Activated CD4-positive, alpha-beta T cell treated with anti-CD3 and anti-CD28 coated beads, Interleukin-2, amount 50 U/mL, for 16 hours (primary cell): Measurements from ENCODE around the gene CHD2.

Experiments
- DNase-seq: peaks from one replicate; pipeline ENCODE4 v3.0.0-alpha.2; 2020

CHD2 gene

GRCh38 chr15:92963794-92964193, 63.7 kb downstream of the CHD2 start:
- DNase-seq, result no peak

DNA sequence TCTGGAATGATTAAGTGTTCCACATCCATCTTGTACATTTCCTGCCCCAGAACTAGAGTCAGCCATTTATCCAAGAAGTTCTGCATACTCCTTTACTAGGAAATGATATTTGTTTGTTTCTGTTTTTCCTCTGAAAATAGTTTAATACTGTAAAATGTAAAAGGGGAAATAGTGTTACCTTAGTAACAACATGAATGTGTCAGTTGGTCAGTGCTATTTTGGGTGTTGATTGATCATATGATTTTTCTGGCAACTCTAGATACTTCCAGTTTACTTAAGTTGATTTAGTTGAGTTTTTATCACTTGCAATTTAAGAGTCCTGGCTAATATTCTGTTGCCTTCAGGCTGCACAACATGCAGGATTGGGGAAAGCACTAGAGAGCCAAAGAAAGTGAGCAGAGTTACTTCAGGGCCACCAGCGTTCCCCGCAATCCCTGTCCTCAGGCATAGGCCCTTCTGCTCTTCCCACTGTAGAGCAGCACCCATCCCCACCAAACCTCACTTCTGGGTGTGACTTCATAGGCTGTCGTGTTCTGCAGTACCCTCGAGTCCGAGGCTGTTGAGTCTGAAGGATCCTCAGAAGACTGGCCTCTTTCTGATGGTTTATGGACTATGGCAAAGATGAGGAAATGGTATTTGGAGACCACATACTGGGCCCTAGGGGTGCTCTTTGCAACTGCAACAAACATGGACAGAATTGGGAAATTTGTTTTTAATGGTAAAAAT, 69.0 kb downstream of the CHD2 start:
- no peak for DNase-seq

- no peak for DNase-seq
Measured at GRCh38 chr15:92970656-92971055, 70.5 kb downstream of the CHD2 start.

DNA sequence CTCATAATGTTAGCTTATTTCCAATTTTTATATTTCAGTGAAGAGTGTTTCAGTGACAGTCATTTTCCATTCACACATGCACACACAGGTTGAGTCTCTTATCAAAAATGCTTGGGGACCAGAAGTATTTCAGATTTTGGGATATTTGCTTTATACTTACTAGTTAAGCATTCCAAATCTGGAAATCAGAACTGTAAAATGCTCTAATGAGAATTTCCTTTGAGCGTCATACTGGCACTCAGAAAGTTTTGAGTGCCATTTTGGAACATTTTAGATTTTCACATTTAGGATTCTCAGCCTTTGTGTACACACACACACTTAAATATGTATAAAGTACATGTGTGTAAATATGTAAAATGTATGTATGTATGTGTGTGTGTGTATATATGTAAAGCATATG, 71.0 kb downstream of the CHD2 start:
- DNase-seq, result no peak

- DNase-seq, result no peak
Measured at GRCh38 chr15:92971713-92972112, 71.6 kb downstream of the CHD2 start.

DNA sequence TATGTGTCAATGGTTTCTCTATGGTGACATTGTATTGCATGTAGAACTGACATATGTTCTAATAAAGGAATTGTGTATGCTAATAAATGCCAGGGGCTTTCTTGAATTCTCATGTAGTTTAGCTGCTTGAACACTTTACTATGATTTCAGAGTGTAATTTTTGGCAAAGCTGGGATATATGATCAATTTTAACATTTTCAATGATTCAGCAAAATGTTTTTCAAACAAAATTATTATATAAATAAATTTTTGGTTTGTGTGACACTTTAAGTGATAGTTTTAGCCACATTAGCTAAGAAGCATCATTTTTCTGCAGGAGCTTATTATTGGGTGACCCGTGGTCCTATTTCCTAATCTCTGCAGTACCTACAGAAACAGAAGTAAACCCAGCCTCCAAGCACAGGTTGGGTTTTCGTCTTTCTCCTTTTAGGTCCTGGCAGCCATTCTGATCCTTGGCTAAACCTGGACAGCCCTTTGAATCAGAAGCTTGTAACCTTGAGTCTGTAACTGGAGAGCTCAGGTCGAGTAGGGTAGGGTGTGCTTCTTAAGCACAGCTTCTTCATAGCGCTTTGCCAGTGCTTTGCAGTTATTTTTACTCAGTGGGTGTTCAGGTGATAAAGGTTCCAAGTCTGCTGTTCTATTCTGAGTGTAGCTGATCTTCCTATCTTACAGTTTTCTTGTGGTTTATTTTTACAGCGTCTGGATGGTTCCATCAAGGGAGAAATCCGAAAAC, 74.2 kb downstream of the CHD2 start:
- DNase-seq, result no peak

- no peak for DNase-seq
Measured at GRCh38 chr15:92979011-92979701, 79.0 kb downstream of the CHD2 start.

DNA sequence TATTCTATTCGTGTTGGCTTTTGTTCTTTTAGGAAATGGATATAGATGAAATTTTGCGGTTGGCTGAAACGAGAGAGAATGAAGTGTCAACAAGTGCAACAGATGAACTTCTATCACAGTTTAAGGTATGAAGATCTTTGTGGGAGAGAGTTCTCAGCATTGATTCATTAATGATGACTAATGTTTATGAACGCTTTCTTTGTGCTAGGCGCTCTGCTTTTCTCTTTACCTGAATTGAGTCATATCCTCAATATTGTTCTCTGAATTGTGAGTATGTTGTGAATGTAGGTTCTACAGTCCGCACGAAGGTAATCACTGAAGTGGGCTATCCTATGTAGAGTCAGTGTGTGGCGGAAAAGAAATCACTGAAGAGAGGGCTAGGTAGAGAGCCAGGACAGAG, 81.2 kb downstream of the CHD2 start:
- peak; percentile 25 for DNase-seq

DNA sequence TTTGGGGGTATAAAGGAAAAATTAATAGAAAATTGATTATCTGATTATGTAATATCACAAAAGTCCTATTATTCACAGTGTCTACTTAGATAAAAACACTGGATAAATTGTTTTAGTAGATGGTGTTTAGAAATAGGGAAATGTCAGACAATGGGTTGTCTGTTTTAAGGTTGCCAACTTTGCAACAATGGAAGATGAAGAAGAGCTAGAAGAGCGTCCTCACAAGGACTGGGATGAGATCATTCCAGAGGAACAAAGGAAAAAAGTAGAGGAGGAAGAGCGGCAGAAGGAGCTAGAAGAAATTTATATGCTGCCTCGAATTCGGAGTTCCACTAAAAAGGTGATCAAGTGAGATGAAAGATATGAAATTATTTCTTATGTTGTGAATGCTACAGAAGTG, 84.0 kb downstream of the CHD2 start:
- no peak for DNase-seq

DNA sequence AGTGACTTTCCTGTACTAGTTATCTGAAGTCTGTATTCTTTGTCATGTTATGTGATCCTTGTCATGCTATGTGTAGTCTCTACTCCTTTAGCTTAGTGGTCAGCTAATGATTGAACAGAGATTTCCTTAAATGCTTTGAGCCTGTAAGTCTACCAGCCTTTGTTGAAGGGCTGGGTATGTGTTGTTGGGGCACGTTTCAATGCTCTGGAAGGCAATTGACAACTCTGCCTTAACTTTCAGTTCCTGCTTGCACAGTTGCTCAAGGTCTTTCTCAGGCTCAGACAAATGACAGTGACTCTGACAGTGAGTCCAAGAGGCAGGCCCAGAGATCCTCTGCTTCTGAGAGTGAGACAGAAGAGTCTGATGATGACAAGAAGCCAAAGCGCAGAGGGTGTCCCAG, 89.3 kb downstream of the CHD2 start:
- DNase-seq, result no peak

DNA sequence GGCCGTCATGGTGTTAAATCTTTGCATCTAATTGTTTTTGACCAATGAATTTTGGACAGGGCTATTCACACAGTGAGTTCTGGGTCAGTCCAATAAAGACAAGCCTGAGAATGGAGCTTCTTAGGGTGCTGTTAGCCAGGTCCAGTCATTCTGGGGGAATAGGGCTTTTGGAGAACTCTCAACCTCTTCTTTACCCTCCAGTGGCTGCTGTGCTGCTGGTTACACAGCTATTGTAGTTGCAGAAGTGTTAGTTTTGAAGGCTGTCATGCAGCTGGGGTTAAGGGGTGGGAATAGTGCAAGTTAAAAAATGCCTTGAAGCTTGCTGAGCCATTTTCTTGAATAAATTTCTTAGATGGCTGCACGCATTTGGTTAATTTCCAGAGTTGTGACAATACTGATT, 89.9 kb downstream of the CHD2 start:
- DNase-seq, result no peak

- DNase-seq, result no peak
Measured at GRCh38 chr15:92992720-92993119, 92.6 kb downstream of the CHD2 start.

GRCh38 chr15:92997821-92998220, 97.7 kb downstream of the CHD2 start:
- DNase-seq, result no peak

DNA sequence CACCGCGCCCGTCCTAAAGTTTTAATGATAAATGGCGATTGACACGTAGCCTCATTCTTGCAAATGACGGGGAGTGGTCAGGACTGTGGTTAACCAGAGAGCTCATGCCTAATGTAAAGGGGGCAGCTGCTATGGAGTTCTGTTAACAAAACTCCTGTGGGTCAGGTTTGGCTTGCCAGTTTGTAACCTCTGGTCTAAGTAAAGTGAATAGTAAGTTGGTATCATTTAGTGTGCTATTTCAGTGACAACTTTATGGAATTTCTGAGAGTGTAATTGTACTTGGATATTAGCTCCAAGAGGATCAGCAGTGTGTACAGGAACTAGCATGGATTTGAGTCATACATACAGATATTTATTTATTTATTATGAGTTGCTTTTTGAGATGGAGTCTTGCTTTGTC, 101.0 kb downstream of the CHD2 start:
- DNase-seq, result no peak

- DNase-seq, result no peak
Measured at GRCh38 chr15:93001881-93002280, 101.8 kb downstream of the CHD2 start.

GRCh38 chr15:93005133-93005532, 105.0 kb downstream of the CHD2 start:
- no peak for DNase-seq

DNA sequence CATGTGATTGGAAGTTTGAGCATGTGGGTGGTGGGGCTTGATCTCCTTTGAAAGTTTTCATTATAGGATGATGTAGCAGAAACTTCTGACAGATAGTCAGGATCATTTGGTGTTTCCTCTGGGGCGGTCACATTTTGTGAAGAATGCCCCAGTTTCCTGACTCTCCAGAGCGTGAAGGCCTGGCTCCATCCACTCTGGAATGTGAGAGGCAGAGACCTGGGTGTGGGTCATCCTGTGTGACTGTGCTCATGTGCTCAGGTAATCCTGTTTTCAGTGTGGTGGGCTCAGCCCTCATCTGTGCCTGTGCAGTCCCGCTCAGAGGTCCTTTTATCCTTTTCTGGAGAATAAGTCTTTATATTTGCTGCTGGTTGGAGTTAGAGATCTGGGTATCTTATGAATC, 107.9 kb downstream of the CHD2 start:
- DNase-seq, result no peak

DNA sequence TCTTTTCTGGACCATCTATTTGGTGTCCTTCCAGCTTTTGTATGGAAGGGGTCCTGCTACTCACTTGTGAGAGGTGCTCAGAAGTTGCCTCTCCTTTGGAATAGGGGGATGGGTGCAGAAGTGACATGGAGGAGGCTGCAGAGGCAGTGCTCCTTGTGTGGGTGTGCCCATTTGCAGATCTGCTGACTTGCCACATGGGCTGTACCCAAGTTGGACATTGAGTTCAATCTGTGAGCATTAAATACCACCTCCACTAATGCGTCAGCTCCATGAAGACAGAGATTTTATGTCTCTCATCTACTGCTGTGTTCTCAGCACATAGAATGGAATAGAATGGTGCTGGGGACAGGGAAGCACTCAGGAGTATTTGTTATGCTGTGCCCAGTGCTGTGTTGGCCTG, 112.7 kb downstream of the CHD2 start:
- DNase-seq, result no peak

DNA sequence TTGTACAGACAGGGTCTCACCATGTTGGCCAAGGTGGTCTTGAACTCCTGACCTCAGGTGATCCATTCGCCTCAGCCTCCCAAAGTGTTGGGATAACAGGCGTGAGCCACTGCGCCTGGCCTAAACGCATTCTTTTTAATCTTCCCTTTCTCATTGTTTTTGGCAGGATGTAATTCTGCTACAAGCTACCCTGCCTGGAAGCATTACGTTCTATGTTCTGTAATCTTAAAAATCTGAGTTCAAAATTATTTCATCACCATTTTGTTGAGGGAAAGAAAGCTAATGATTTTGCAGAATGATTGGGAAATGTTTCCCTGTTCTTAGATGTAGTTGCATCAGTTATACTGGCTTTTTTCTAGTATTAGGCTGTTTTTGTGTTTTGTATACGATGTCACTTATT, 117.4 kb downstream of the CHD2 start:
- no peak for DNase-seq

GRCh38 chr15:93018574-93018973, 118.5 kb downstream of the CHD2 start:
- no peak for DNase-seq

- peak; percentile 24 for DNase-seq
Measured at GRCh38 chr15:93019090-93019489, 119.0 kb downstream of the CHD2 start.

GRCh38 chr15:93019971-93020370, 119.8 kb downstream of the CHD2 start:
- DNase-seq, result no peak

- DNase-seq, result no peak
Measured at GRCh38 chr15:93020976-93021772, 121.0 kb downstream of the CHD2 start.
